Measurements from ENCODE around the gene TLL2. TPM values are rescaled to one million over a fixed set of nuclear protein-coding genes. Genes with fewer than 3 reads are reported as not detected.

The TLL2 gene
- total RNA-seq, 4 donors from 2014 or later = 0.20 to 0.31 TPM; not detected in 2

- ATAC-seq = no peak
- 67 to 78% methylated on average over 3 to 4 of the region's 4 CpGs for WGBS, 2 donors (ENCODE audit: low coverage in 1 of 2)
- H3K36me3 ChIP-seq = no peaks in the 10 kb centered on the region
Observed at GRCh38 chr10:96325719-96326373, 187.9 kb downstream of the TLL2 start.

DNA sequence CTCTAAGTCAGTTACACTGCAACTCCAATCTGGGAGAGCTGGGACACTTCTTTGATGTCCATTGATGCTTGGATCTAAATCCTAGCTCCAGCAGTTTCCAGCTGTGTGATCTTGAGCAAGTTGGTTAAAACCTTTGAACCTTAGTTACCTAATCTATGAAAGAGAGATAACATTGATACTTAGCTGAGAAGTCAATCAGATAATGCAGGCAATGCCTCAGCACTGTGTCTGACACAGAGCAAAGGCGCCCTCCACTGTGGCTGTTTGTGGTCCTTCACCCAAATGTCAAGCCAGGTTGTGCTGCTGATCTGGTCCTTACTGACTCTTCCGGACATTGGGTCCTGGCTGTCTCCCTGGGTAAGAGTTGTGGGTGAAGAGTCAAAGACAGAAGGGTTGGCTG lies 189.3 kb downstream of the TLL2 start:
- H3K36me3 ChIP-seq = no peaks in the 10 kb centered on the region
- no peak overlapping the region for H3K4me3 ChIP-seq
- no peak for ATAC-seq
- WGBS, 2 donors (ENCODE audit: low coverage in 1 of 2) = 47% methylated on average over 2 of the region's 2 CpGs; no CpG with 5 or more reads in 1 of the 2 donors
- no peak overlapping the region for H3K27ac ChIP-seq
- peaks cover 40% of the 10 kb centered on the region for H3K27me3 ChIP-seq
- peaks cover 0 to 5% (median 0%) of the 10 kb centered on the region in 3 donors for H3K4me1 ChIP-seq
- H3K9me3 ChIP-seq = no peaks in the 10 kb centered on the region
- TF ChIP-seq, protein P1, sequence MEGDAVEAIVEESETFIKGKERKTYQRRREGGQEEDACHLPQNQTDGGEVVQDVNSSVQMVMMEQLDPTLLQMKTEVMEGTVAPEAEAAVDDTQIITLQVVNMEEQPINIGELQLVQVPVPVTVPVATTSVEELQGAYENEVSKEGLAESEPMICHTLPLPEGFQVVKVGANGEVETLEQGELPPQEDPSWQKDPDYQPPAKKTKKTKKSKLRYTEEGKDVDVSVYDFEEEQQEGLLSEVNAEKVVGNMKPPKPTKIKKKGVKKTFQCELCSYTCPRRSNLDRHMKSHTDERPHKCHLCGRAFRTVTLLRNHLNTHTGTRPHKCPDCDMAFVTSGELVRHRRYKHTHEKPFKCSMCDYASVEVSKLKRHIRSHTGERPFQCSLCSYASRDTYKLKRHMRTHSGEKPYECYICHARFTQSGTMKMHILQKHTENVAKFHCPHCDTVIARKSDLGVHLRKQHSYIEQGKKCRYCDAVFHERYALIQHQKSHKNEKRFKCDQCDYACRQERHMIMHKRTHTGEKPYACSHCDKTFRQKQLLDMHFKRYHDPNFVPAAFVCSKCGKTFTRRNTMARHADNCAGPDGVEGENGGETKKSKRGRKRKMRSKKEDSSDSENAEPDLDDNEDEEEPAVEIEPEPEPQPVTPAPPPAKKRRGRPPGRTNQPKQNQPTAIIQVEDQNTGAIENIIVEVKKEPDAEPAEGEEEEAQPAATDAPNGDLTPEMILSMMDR (IDR thresholded peaks at IDR 0.05) = no peak
- no peak for TF ChIP-seq POLR2AphosphoS5 (IDR thresholded peaks at IDR 0.05)
- TF ChIP-seq POLR2A (IDR thresholded peaks at IDR 0.05) = no peak
- TF ChIP-seq EP300 (IDR thresholded peaks at IDR 0.05) = no peak

More at GRCh38 chr10:96325719-96326373, 187.9 kb downstream of the TLL2 start:
- peaks cover 49% of the 10 kb centered on the region for H3K27me3 ChIP-seq
- no peak for TF ChIP-seq EP300 (IDR thresholded peaks at IDR 0.05)
- TF ChIP-seq, protein P1 (IDR thresholded peaks at IDR 0.05) = no peak
- TF ChIP-seq POLR2AphosphoS5 (IDR thresholded peaks at IDR 0.05) = no peak
- no peak for TF ChIP-seq POLR2A (IDR thresholded peaks at IDR 0.05)
- no peak overlapping the region for H3K27ac ChIP-seq
- H3K4me1 ChIP-seq = no peaks in the 10 kb centered on the region
- H3K4me3 ChIP-seq = no peak overlapping the region
- H3K9me3 ChIP-seq = no peaks in the 10 kb centered on the region

GRCh38 chr10:96322275-96322674 lies 191.5 kb downstream of the TLL2 start:
- WGBS, 2 donors (ENCODE audit: low coverage in 1 of 2) = 80 to 93% methylated on average over 1 of the region's 1 CpG
- no peak for TF ChIP-seq POLR2A (IDR thresholded peaks at IDR 0.05)
- TF ChIP-seq, protein P1 (IDR thresholded peaks at IDR 0.05) = no peak
- TF ChIP-seq POLR2AphosphoS5 (IDR thresholded peaks at IDR 0.05) = no peak
- no peak for TF ChIP-seq EP300 (IDR thresholded peaks at IDR 0.05)
- H3K27ac ChIP-seq = no peak overlapping the region
- peaks cover 0 to 5% (median 0%) of the 10 kb centered on the region in 3 donors for H3K4me1 ChIP-seq
- ATAC-seq = no peak
- H3K36me3 ChIP-seq = no peaks in the 10 kb centered on the region
- no peak overlapping the region for H3K4me3 ChIP-seq
- H3K27me3 ChIP-seq = peaks cover 38% of the 10 kb centered on the region
- H3K9me3 ChIP-seq = no peaks in the 10 kb centered on the region

DNA sequence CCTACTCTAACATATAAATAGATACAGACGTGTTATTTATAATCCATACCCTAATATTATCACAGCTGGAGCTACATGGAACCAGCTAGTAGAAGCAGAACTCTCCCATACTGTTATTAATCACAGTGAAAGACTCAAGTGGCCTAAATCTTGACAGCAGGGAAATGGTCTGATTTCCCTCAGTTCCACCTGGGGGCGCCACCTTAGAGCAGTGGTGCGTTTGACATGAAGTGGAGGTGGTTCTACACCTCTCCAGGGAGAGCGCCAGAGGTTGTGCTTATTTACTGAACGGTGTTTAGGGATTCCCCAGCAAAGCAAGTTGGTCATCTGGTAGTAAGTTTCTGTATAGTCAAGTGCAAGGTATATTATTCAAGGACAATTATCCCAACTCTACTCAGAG lies 191.9 kb downstream of the TLL2 start:
- ATAC-seq = no peak
- H3K9me3 ChIP-seq = no peaks in the 10 kb centered on the region
- TF ChIP-seq POLR2A (IDR thresholded peaks at IDR 0.05) = no peak
- TF ChIP-seq, protein P1 (IDR thresholded peaks at IDR 0.05) = no peak
- TF ChIP-seq POLR2AphosphoS5 (IDR thresholded peaks at IDR 0.05) = no peak
- TF ChIP-seq EP300 (IDR thresholded peaks at IDR 0.05) = no peak
- no peak overlapping the region for H3K27ac ChIP-seq
- H3K27me3 ChIP-seq = peaks cover 39% of the 10 kb centered on the region
- H3K36me3 ChIP-seq = no peaks in the 10 kb centered on the region
- 48 to 83% methylated on average over 1 to 2 of the region's 5 CpGs for WGBS, 2 donors (ENCODE audit: low coverage in 1 of 2)
- H3K4me3 ChIP-seq = no peak overlapping the region
- H3K4me1 ChIP-seq = peaks cover 0 to 5% (median 0%) of the 10 kb centered on the region in 3 donors

All from gastroesophageal sphincter (tissue), 4 donors.